DOHH2 (cell line): ENCODE measurements around the gene ZC3H7A.

Source experiments
- CTCF ChIP-seq: fragments of 200-600 bp; sonication (generic); IDR thresholded peaks from one replicate; pipeline ENCODE4 v1.5.1; 2014; ENCODE audit warnings: antibody characterized with exemption, mild to moderate bottlenecking, low read depth, low read length; ENCODE audit not compliant: poor library complexity, severe bottlenecking
- EZH2phosphoT487 ChIP-seq: fragments of 200-600 bp; sonication (generic); IDR thresholded peaks from 2 replicates; pipeline ENCODE4 v1.6.1; 2017; ENCODE audit warnings: borderline replicate concordance, mild to moderate bottlenecking, antibody characterized with exemption, low read length, moderate library complexity, mixed read lengths

GRCh38 chr16:11734025-11734652 is 62.9 kb downstream of the ZC3H7A start:
- TF ChIP-seq CTCF (no peak), EZH2phosphoT487 (no peak)
